ENCODE data around the gene FTO.

Gene FTO

GRCh38 chr16:54030451-54030850 is 326.5 kb downstream of the FTO start:
- H3K4me3 ChIP-seq (replicated peaks; ENCODE audit: low read depth, low read length) = no peak overlapping the region
- no peak for TF ChIP-seq CTCF (IDR thresholded peaks at IDR 0.05; ENCODE audit: low read depth, low read length, missing control alignments)
- DNase-seq (ENCODE audit: extremely low read depth, low read depth) = no peak

GRCh38 chr16:54031107-54031760 is 327.3 kb downstream of the FTO start:
- H3K4me3 ChIP-seq (replicated peaks; ENCODE audit: low read depth, low read length) = no peak overlapping the region
- TF ChIP-seq CTCF (IDR thresholded peaks at IDR 0.05; ENCODE audit: low read depth, low read length, missing control alignments) = no peak
- no peak for DNase-seq (ENCODE audit: extremely low read depth, low read depth)

- no peak overlapping the region for H3K4me3 ChIP-seq (replicated peaks; ENCODE audit: low read depth, low read length)
- DNase-seq (ENCODE audit: extremely low read depth, low read depth) = no peak
- TF ChIP-seq CTCF (IDR thresholded peaks at IDR 0.05; ENCODE audit: low read depth, low read length, missing control alignments) = no peak
These were observed 329.8 kb downstream of the FTO start for GRCh38 chr16:54033747-54034146.

- no peak for TF ChIP-seq CTCF (IDR thresholded peaks at IDR 0.05; ENCODE audit: low read depth, low read length, missing control alignments)
- H3K4me3 ChIP-seq (replicated peaks; ENCODE audit: low read depth, low read length) = no peak overlapping the region
- no peak for DNase-seq (ENCODE audit: extremely low read depth, low read depth)
These were observed 330.7 kb downstream of the FTO start for GRCh38 chr16:54034684-54035083.

GRCh38 chr16:54040480-54040879 is 336.5 kb downstream of the FTO start:
- TF ChIP-seq CTCF (IDR thresholded peaks at IDR 0.05; ENCODE audit: low read depth, low read length, missing control alignments) = no peak
- H3K4me3 ChIP-seq (replicated peaks; ENCODE audit: low read depth, low read length) = no peak overlapping the region
- no peak for DNase-seq (ENCODE audit: extremely low read depth, low read depth)

GRCh38 chr16:54040975-54041374 is 337.0 kb downstream of the FTO start:
- no peak for DNase-seq (ENCODE audit: extremely low read depth, low read depth)
- H3K4me3 ChIP-seq (replicated peaks; ENCODE audit: low read depth, low read length) = no peak overlapping the region
- no peak for TF ChIP-seq CTCF (IDR thresholded peaks at IDR 0.05; ENCODE audit: low read depth, low read length, missing control alignments)

Data from HFF-Myc (cell line).